OCI-LY1 (cell line): ENCODE data around the gene ADAR.

Source experiments
- CTCF ChIP-seq: fragments of 200-600 bp; sonication (generic), shearing (Covaris generic); IDR thresholded peaks from 2 replicates; pipeline ENCODE4 v1.5.1; 2017; ENCODE audit warnings: mild to moderate bottlenecking, antibody characterized with exemption, low read length, moderate library complexity, mixed read lengths
- EZH2 ChIP-seq: fragments of 200-600 bp; sonication (generic), shearing (Covaris generic); IDR thresholded peaks from 2 replicates; pipeline ENCODE4 v1.8.0; 2017; ENCODE audit warnings: borderline replicate concordance, mixed run types, mild to moderate bottlenecking, antibody characterized with exemption, low read length, moderate library complexity, mixed read lengths

- TF ChIP-seq CTCF = no peak
- TF ChIP-seq EZH2 = no peak
Observed at GRCh38 chr1:154571964-154572288, 36.1 kb downstream of the ADAR start.
